ENCODE results near the gene NBAS. TPM values are rescaled to one million over a fixed set of nuclear protein-coding genes. Genes with fewer than 3 reads are reported as not detected.

NBAS gene
- total and polyA plus RNA-seq, 10 of the 15 experiments (the other 5 are each of a cell fraction or from before 2014, with no cell fraction given), result 4.3 to 32.7 (median 20.8) TPM

- Histone ChIP-seq H3K36me3 (ENCODE audit: control insufficient read depth in 2 of 2, insufficient read depth in 2 of 2, low read length in 1 of 2) (no peaks in the 10 kb centered on the region; a peak in 1 of 4 replicates), H3K4me1 (ENCODE audit: control insufficient read depth, insufficient read depth, low read length) (no peaks in the 10 kb centered on the region), H3K79me2 (ENCODE audit: control insufficient read depth, insufficient read depth, low read length) (no peaks in the 10 kb centered on the region), H2AFZ (ENCODE audit: control insufficient read depth, low read depth, low read length) (no peak overlapping the region), H4K20me1 (ENCODE audit: control insufficient read depth, insufficient read depth) (no peaks in the 10 kb centered on the region), H3K9me3 (replicated peaks; ENCODE audit: control insufficient read depth, insufficient read depth, low read length) (no peaks in the 10 kb centered on the region), H3K4me2 (ENCODE audit: control insufficient read depth, insufficient read depth) (no peak overlapping the region), H3K27me3 (replicated peaks in 1 of 2; ENCODE audit: control insufficient read depth in 2 of 2, insufficient read depth in 2 of 2, low read length in 1 of 2) (no peaks in the 10 kb centered on the region), H3K4me3 (no peak overlapping the region), H3K9ac (ENCODE audit: control insufficient read depth, insufficient read depth, low read length) (no peak overlapping the region), H3K27ac (ENCODE audit: control insufficient read depth, insufficient read depth) (no peak overlapping the region)
- no TSS peak for BruUV-seq (replicated peaks)
- in situ Hi-C loops (cut with MboI) (no loop called here), intact Hi-C loops (cut with micrococcal nuclease; ENCODE audit: unreplicated experiment) (no loop called here)
- 94% methylated on average over 2 of the region's 2 CpGs for WGBS (ENCODE audit: insufficient coverage, insufficient replicate concordance, low lambda C conversion rate, missing lambda C conversion rate)
- no peak for FAIRE-seq
- RAD21 ChIA-PET (ENCODE audit: unreplicated experiment), result no interaction called here
- SMC1A ChIA-PET (ENCODE audit: uncharacterized antibody, unreplicated experiment), result no interaction called here
- TF ChIP-seq WRNIP1 (IDR thresholded peaks at IDR 0.05; ENCODE audit: borderline replicate concordance, low read depth, low read length), result no peak
- TF ChIP-seq USF1 (IDR thresholded peaks at IDR 0.05; ENCODE audit: borderline replicate concordance, extremely low read length, insufficient read depth, low read depth, low read length), result no peak
- no peak for TF ChIP-seq LARP7 (IDR thresholded peaks at IDR 0.05)
- TF ChIP-seq EGR1 (IDR thresholded peaks at IDR 0.05; ENCODE audit: borderline replicate concordance in 1 of 2, low read depth in 2 of 2, low read length in 2 of 2), result no peak
- no peak for TF ChIP-seq POLR2AphosphoS5 (IDR thresholded peaks at IDR 0.05; ENCODE audit: low read length)
- no peak for TF ChIP-seq MTA3 (IDR thresholded peaks at IDR 0.05; ENCODE audit: borderline replicate concordance, low read length)
- TF ChIP-seq, protein P1, sequence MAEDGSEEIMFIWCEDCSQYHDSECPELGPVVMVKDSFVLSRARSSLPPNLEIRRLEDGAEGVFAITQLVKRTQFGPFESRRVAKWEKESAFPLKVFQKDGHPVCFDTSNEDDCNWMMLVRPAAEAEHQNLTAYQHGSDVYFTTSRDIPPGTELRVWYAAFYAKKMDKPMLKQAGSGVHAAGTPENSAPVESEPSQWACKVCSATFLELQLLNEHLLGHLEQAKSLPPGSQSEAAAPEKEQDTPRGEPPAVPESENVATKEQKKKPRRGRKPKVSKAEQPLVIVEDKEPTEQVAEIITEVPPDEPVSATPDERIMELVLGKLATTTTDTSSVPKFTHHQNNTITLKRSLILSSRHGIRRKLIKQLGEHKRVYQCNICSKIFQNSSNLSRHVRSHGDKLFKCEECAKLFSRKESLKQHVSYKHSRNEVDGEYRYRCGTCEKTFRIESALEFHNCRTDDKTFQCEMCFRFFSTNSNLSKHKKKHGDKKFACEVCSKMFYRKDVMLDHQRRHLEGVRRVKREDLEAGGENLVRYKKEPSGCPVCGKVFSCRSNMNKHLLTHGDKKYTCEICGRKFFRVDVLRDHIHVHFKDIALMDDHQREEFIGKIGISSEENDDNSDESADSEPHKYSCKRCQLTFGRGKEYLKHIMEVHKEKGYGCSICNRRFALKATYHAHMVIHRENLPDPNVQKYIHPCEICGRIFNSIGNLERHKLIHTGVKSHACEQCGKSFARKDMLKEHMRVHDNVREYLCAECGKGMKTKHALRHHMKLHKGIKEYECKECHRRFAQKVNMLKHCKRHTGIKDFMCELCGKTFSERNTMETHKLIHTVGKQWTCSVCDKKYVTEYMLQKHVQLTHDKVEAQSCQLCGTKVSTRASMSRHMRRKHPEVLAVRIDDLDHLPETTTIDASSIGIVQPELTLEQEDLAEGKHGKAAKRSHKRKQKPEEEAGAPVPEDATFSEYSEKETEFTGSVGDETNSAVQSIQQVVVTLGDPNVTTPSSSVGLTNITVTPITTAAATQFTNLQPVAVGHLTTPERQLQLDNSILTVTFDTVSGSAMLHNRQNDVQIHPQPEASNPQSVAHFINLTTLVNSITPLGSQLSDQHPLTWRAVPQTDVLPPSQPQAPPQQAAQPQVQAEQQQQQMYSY (CRISPR knock-in tag; IDR thresholded peaks at IDR 0.05), result no peak
- TF ChIP-seq NRF1 (conservative IDR thresholded peaks at IDR 0.05; ENCODE audit: low read depth, low read length), result no peak
- TF ChIP-seq SUZ12 (IDR thresholded peaks at IDR 0.05; ENCODE audit: unreplicated experiment), result no peak
- no peak for TF ChIP-seq IRF5 (IDR thresholded peaks at IDR 0.05; ENCODE audit: borderline replicate concordance)
- TF ChIP-seq SPI1 (IDR thresholded peaks at IDR 0.05; ENCODE audit: borderline replicate concordance, insufficient read depth, low read depth, low read length), result no peak
- TF ChIP-seq BRCA1 (IDR thresholded peaks at IDR 0.05; ENCODE audit: low read depth, low read length), result no peak
- TF ChIP-seq MEF2A (IDR thresholded peaks at IDR 0.05; ENCODE audit: insufficient read depth, low read depth, low read length), result no peak
- peak; percentile 50 for ATAC-seq
- DNase-seq (ENCODE audit: low read depth, low spot score), result no peak
- POLR2A ChIA-PET, result no interaction called here
- CTCF ChIA-PET, result interaction anchor here (0.9 kb wide), 1 partner anchor 12 kb away, joined by 3 read pairs; no protein-coding TSS in a partner anchor
Measured at GRCh38 chr2:15367715-15368114, 193.4 kb downstream of the NBAS start.

Measured in GM12878 (cell line).